HS-5 (cell line): ENCODE results near the gene SLC4A3.
A peak's percentile ranks its signal among the peaks of the same experiment; 100 is the strongest.
"Not testable (repeated sequence)": the region's sequence is repeated elsewhere in the genome, so short reads cannot be mapped to it uniquely, and the experiment has no call there.

Experiments
- DNase-seq: peaks from one replicate; pipeline ENCODE4 v3.0.0-alpha.2; 2012; ENCODE audit warnings: low read depth

SLC4A3 gene

GRCh38 chr2:219681694-219682300 is 54.4 kb downstream of the SLC4A3 start:
- no peak for DNase-seq

GRCh38 chr2:219683474-219683873 is 56.0 kb downstream of the SLC4A3 start:
- DNase-seq: not testable (repeated sequence)

GRCh38 chr2:219684721-219685689 is 57.6 kb downstream of the SLC4A3 start:
- DNase-seq: no peak

- DNase-seq: no peak
Measured at GRCh38 chr2:219687272-219687671, 59.8 kb downstream of the SLC4A3 start.

GRCh38 chr2:219687882-219688559 is 60.6 kb downstream of the SLC4A3 start:
- no peak for DNase-seq

GRCh38 chr2:219688560-219689445 is 61.4 kb downstream of the SLC4A3 start:
- DNase-seq: peak; percentile 98

GRCh38 chr2:219689676-219690628 is 62.5 kb downstream of the SLC4A3 start:
- peak; percentile 60 for DNase-seq

GRCh38 chr2:219691571-219691970 is 64.1 kb downstream of the SLC4A3 start:
- no peak for DNase-seq
